ENCODE results near the gene CHAD. TPM values are rescaled to one million over a fixed set of nuclear protein-coding genes. Genes with fewer than 3 reads are reported as not detected.
"Not testable (repeated sequence)": the region's sequence is repeated elsewhere in the genome, so short reads cannot be mapped to it uniquely, and the experiment has no call there.

Gene CHAD
- total RNA-seq, 4 donors from 2014 or later = 3.2 to 8.2 (median 7.2) TPM

- intact Hi-C loops (cut with DNase I; ENCODE audit: low total_unique reads) = no loop called here
- 78 to 92% methylated on average over 4 of the region's 4 CpGs for WGBS, 2 donors
- H3K4me3 ChIP-seq (ENCODE audit: low read depth, poor library complexity, severe bottlenecking) = no peak overlapping the region
- TF ChIP-seq CTCF (IDR thresholded peaks at IDR 0.05) (no peak), POLR2A (IDR thresholded peaks at IDR 0.05) (no peak)
- no peak for DNase-seq (ENCODE audit: low spot score in 2 of 2)
Observed at GRCh38 chr17:50429793-50430192, 38.9 kb downstream of the CHAD start.

- intact Hi-C loops (cut with DNase I; ENCODE audit: low total_unique reads) = no loop called here
- TF ChIP-seq POLR2A (IDR thresholded peaks at IDR 0.05) (no peak), CTCF (IDR thresholded peaks at IDR 0.05) (no peak)
- no peak for DNase-seq (ENCODE audit: low spot score in 2 of 2)
- H3K4me3 ChIP-seq (ENCODE audit: low read depth, poor library complexity, severe bottlenecking) = no peak overlapping the region
- 44 to 68% methylated on average over 7 of the region's 7 CpGs for WGBS, 2 donors
Observed at GRCh38 chr17:50428831-50429424, 39.8 kb downstream of the CHAD start.

- DNase-seq (ENCODE audit: low spot score in 2 of 2); H3K4me3 ChIP-seq (ENCODE audit: low read depth, poor library complexity, severe bottlenecking); intact Hi-C loops (cut with DNase I; ENCODE audit: low total_unique reads): not testable (repeated sequence)
- 53 to 55% methylated on average over 6 of the region's 6 CpGs for WGBS, 2 donors
Observed at GRCh38 chr17:50428126-50428525, 40.6 kb downstream of the CHAD start.

DNA sequence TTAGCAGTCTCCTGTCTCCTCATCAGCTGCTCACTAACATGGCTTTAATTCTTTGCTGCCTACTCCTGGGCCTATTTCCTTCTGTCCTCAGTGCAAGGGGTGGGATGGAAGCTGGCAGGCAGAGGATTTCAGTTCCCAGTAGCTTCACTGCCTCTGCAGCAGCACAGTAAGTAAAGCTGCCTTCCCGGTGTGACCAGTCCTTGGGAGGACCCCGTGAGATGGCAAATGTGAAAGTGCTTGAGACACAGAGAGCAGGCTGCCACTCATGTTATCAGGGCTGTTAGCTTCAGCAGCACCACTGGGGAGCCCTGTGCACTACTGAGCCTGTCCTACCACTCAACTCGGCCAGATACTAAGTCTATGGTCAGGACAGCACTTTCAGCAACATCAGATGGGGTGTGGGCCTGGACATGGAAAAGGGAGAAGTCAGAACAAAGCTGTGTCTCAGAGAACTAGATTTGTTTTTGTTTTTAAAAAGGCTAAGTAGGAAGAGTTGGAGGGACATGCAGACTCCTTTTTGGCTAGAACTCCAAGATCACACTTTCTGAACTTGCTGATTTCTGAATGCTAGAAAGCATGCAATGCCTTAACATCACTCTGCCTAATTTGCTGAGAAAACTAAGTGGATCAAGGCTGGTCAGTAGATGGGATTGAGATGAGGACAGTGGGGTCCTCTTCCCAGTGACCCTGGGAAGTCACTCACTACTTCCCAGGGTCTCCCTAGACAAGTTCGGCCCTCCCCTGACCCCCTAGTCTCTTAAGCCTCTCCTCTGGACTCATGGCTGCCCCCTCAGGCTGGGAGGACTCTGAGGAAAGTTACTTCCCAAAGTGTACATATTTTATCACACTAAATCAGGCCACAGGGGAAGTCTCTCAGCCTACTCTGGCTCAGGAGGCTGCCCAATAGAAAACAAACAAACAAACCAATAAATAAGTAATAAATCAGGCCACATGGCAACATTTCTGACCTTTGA, 41.6 kb downstream of the CHAD start:
- 12 to 13% methylated on average over 4 of the region's 4 CpGs for WGBS, 2 donors
- H3K4me3 ChIP-seq (ENCODE audit: low read depth, poor library complexity, severe bottlenecking) = peak overlapping the region; percentile 60
- DNase-seq (ENCODE audit: low spot score in 2 of 2) = no peak
- no peak for TF ChIP-seq CTCF (IDR thresholded peaks at IDR 0.05)
- TF ChIP-seq POLR2A (IDR thresholded peaks at IDR 0.05) = no peak
- intact Hi-C loops (cut with DNase I; ENCODE audit: low total_unique reads) = no loop called here

- TF ChIP-seq POLR2A (IDR thresholded peaks at IDR 0.05) = no peak
- no peak for TF ChIP-seq CTCF (IDR thresholded peaks at IDR 0.05)
- H3K4me3 ChIP-seq (ENCODE audit: low read depth, poor library complexity, severe bottlenecking) = peak overlapping the region; percentile 60
- WGBS, 2 donors = 0 to 5% methylated on average over 3 to 6 of the region's 7 CpGs
- no peak for DNase-seq (ENCODE audit: low spot score in 2 of 2)
- intact Hi-C loops (cut with DNase I; ENCODE audit: low total_unique reads) = no loop called here
Observed at GRCh38 chr17:50426472-50426782, 42.3 kb downstream of the CHAD start.

DNA sequence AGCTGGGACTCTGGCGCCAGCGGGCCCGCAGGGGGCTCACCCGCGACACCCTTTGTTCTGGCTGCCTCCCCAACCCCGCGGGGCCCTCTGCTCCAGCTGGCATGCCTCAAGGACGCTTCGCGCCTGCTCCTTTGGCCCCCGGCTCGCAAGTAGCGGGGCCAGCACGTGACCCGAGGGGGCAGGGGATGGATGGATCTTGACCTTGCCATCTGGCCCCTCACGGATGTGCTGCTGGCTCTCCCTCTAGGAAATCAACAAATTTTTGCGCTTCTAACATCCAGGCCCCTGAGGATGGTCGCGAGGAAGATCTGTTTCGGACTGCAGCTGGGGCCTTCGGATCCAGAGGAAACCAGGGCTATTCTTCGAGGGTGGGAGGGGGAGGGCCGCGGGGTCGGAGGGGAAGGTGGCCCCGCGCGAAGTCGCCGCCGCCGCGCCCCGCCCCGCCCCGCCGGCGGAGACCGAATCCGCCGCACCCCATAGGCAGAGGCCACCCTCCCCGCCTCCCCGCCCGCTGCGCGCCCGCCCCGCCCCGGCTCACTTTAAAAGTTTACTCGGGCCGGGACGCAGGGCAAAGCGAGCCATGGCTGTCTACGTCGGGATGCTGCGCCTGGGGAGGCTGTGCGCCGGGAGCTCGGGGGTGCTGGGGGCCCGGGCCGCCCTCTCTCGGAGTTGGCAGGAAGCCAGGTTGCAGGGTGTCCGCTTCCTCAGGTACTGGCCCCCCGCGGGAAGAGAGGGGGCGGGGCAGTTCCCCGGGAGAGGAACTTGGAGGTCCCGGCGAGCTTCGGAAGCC, 42.8 kb downstream of the CHAD start, which contains the start of gene ACSF2:
Gene ACSF2 (plus strand): TSS at position 537 of the 790 bp plus-strand sequence. CDS start 44 bp downstream, at position 581.
- 0 to 1% methylated on average over 43 to 61 of the region's 70 CpGs for WGBS, 2 donors
- peak within 1 kb of the TSS; percentile 60 for H3K4me3 ChIP-seq (ENCODE audit: low read depth, poor library complexity, severe bottlenecking)
- DNase-seq (ENCODE audit: low spot score in 2 of 2) = peak; percentile 74 to 93
- TF ChIP-seq POLR2A (IDR thresholded peaks at IDR 0.05) = no peak
- no peak for TF ChIP-seq CTCF (IDR thresholded peaks at IDR 0.05)
- intact Hi-C loops (cut with DNase I; ENCODE audit: low total_unique reads) = no loop called here

Measured in lower leg skin (tissue), 4 donors.